H4 (cell line): ENCODE results near the gene CCL17. TPM values are rescaled to one million over a fixed set of nuclear protein-coding genes. Genes with fewer than 3 reads are reported as not detected.
"Not testable (repeated sequence)": the region's sequence is repeated elsewhere in the genome, so short reads cannot be mapped to it uniquely, and the experiment has no call there.

ENCODE experiments used
- DNase-seq: peaks from one replicate; pipeline ENCODE4 v3.0.0-alpha.2; 2015; ENCODE audit warnings: low spot score
- total RNA-seq: library from RNA; depleted of rRNA; stranded (reverse); fragments of >200 nt; shearing (Covaris generic); gene quantifications from 2 replicates; pipeline ENCODE4 v1.2.3, GENCODE V29; 2014; rRNA removed

CCL17 gene
- total RNA-seq: not detected in 2 replicates

- DNase-seq: no peak
Measured at GRCh38 chr16:57403965-57404817, at the start of gene CCL17. Gene CCL17, plus strand, starts transcription at chr16:57404767. Its CDS starts 9,166 bp downstream, at chr16:57413933.

GRCh38 chr16:57355898-57356414 is 48.6 kb upstream of the CCL17 start:
- DNase-seq: no peak

- DNase-seq: no peak
Measured at GRCh38 chr16:57356547-57356946, 48.0 kb upstream of the CCL17 start.

- no peak for DNase-seq
Measured at GRCh38 chr16:57357330-57358085, 47.1 kb upstream of the CCL17 start.

GRCh38 chr16:57358086-57358420 is 46.5 kb upstream of the CCL17 start:
- DNase-seq: no peak

GRCh38 chr16:57358527-57359095 is 46.0 kb upstream of the CCL17 start, which contains the start of gene CCL22:
Gene CCL22, plus strand, starts transcription at chr16:57358783. Its CDS starts 34 bp downstream, at chr16:57358817.
- no peak for DNase-seq

GRCh38 chr16:57360321-57360935 is 44.1 kb upstream of the CCL17 start:
- DNase-seq: no peak

- no peak for DNase-seq
Measured at GRCh38 chr16:57361404-57361803, 43.2 kb upstream of the CCL17 start.

- DNase-seq: no peak
Measured at GRCh38 chr16:57364143-57364542, 40.4 kb upstream of the CCL17 start.

- DNase-seq: no peak
Measured at GRCh38 chr16:57366544-57367040, 38.0 kb upstream of the CCL17 start.

GRCh38 chr16:57367116-57367752 is 37.3 kb upstream of the CCL17 start:
- peak; percentile 54 for DNase-seq

- no peak for DNase-seq
Measured at GRCh38 chr16:57371494-57372371, 32.8 kb upstream of the CCL17 start.

- peak; percentile 76 for DNase-seq
Measured at GRCh38 chr16:57372372-57373116, 32.0 kb upstream of the CCL17 start, which contains the start of gene CX3CL1. Gene CX3CL1, plus strand, starts transcription at chr16:57372490. Its CDS starts 79 bp downstream, at chr16:57372569.

GRCh38 chr16:57373117-57373947 is 31.2 kb upstream of the CCL17 start:
- no peak for DNase-seq

GRCh38 chr16:57374067-57374534 is 30.5 kb upstream of the CCL17 start:
- DNase-seq: no peak

GRCh38 chr16:57374925-57375465 is 29.6 kb upstream of the CCL17 start:
- DNase-seq: not testable (repeated sequence)

- no peak for DNase-seq
Measured at GRCh38 chr16:57376313-57376818, 28.2 kb upstream of the CCL17 start.
